H1 (cell line): ENCODE results near the gene CEP57. TPM values are rescaled to one million over a fixed set of nuclear protein-coding genes. Genes with fewer than 3 reads are reported as not detected.

ENCODE experiments used
- CTCF ChIP-seq, 3 experiments: IDR thresholded peaks; 1 replicate in 2 of 3; 2 replicates in 1 of 3; pipeline versions ENCODE4 v1.5.1 to v1.6.1; 2011; ENCODE audit warnings: low read length in 3 of 3, mild to moderate bottlenecking in 3 of 3, inconsistent platforms in 2 of 3, low read depth in 1 of 3, moderate library complexity in 1 of 3; ENCODE audit not compliant: insufficient read depth in 1 of 3; ENCODE audit errors: control extremely low read depth in 1 of 3
- EZH2 ChIP-seq: fragments of 200-600 bp; sonication (generic); IDR thresholded peaks from 2 replicates; pipeline ENCODE4 v1.7.1; 2012; ENCODE audit warnings: low read depth, mild to moderate bottlenecking, moderate library complexity, low read length, inconsistent platforms; ENCODE audit not compliant: severe bottlenecking
- KDM1A ChIP-seq: fragments of 200-600, 300-600 bp; sonication (generic); IDR thresholded peaks from 2 replicates; pipeline ENCODE4 v1.7.1; 2016; ENCODE audit warnings: mild to moderate bottlenecking, low read length, borderline replicate concordance
- KDM5A ChIP-seq: fragments of 200-600 bp; IDR thresholded peaks from 2 replicates; pipeline ENCODE4 v1.7.1; 2012; ENCODE audit warnings: mild to moderate bottlenecking, low read length, inconsistent platforms, mixed read lengths
- SIX5 ChIP-seq: IDR thresholded peaks from 2 replicates; pipeline ENCODE4 v1.6.1; 2011; ENCODE audit warnings: mild to moderate bottlenecking, low read depth, low read length
- SP2 ChIP-seq: IDR thresholded peaks from 2 replicates; pipeline ENCODE4 v1.6.1; 2012; ENCODE audit warnings: mild to moderate bottlenecking, low read length, inconsistent platforms
- SUZ12 ChIP-seq: fragments of 200-600 bp; sonication (generic); IDR thresholded peaks from 2 replicates; pipeline ENCODE4 v1.6.1; 2012; ENCODE audit warnings: mild to moderate bottlenecking, inconsistent platforms, low read length, moderate library complexity, mixed read lengths
- TAF1 ChIP-seq: IDR thresholded peaks from 2 replicates; pipeline ENCODE4 v1.6.1; 2011; ENCODE audit warnings: mild to moderate bottlenecking, low read depth, low read length
- TAF7 ChIP-seq: optimal IDR thresholded peaks from 2 replicates; pipeline ENCODE3; 2011; ENCODE audit warnings: low read depth, mild to moderate bottlenecking, inconsistent platforms, low read length, moderate library complexity, borderline replicate concordance
- ZNF274 ChIP-seq: IDR thresholded peaks from 2 replicates; pipeline ENCODE4 v1.7.0; 2012; ENCODE audit warnings: low read length, borderline replicate concordance; ENCODE audit errors: extremely low read depth
- polyA plus RNA-seq, 7 experiments: library from polyadenylated mRNA; depleted of rRNA in 3 of 7; stranded (reverse) in 5 of 7; unstranded in 2 of 7; fragments of >200 nt in 5 of 7; fragments of 200-250 nt in 2 of 7; gene quantifications; 1 replicate in 5 of 7; 2 replicates in 1 of 7; 4 replicates in 1 of 7; pipeline versions ENCODE4 v1.2.1 to v1.2.3, GENCODE V29; 2011 to 2013; ENCODE audit warnings: missing spikeins in 2 of 7, mixed read lengths in 2 of 7
- total RNA-seq: library from RNA; stranded (reverse); fragmentation: NEBNext Ultra II Directional; extraction: Animal tissue kit (Norgen Biotek cat#: 25700); gene quantifications from 2 replicates; pipeline ENCODE4 v1.2.1, GENCODE V29; 2021

CEP57 gene
- total and polyA plus RNA-seq, 2 of the 8 experiments (the other 6 are each of a cell fraction or from before 2014, with no cell fraction given): 26.3 to 72.7 TPM

DNA sequence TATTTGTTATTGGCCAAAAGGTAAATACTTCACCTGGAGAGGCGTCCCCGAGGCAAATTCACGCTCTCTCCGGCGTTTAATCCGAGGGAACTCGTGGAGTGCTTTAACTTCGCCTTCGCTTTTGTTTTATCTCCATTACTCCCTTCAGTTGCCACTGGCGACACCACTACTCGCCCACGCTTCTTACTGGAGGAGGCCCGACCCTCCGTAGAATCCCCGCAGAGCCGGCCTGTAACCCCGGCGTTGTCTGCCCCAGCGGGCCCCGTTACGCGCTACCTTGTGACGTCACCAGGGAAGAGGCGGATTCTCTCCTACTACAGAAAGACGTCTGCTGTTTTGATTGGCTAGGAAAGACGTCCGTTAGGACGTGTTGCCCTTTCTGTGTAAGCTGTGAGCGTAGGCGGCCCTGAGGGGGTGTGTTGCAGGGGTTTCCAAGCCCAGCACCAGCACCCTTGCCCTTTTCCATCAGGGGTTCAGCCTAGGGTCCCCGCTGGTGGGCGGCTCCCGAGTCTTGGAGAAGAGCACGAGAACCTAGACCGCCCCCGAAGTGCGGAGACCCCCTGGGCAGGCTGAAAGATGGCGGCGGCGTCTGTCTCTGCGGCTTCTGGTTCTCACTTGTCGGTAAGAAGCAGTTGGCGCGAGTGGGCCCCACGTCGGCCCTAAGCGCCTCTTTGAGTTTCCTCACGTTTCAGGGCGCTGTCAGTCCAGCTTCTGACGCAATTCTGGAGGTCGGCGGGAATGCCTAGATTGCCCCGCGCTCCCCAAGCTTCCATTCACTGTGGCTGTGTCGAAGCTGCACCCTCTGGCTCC is at the start of gene CEP57 (continued):
- TF ChIP-seq EZH2: no peak
- no peak; the same call in 1 of the 2 replicates for TF ChIP-seq KDM1A
- no peak; a peak in 1 of 4 replicates for TF ChIP-seq CTCF (IDR thresholded peaks at IDR 0.05; ENCODE audit: control extremely low read depth in 1 of 3, insufficient read depth in 1 of 3, low read depth in 1 of 3, low read length in 3 of 3)
- peak; percentile 56 for TF ChIP-seq SP2
- TF ChIP-seq TAF1: peak; percentile 71
- no peak for TF ChIP-seq TAF7
- TF ChIP-seq SUZ12: no peak
- TF ChIP-seq SIX5: no peak
- TF ChIP-seq KDM5A: 0 out of 2 replicates have a peak, but pooled peaks have one; percentile 4
- no peak for TF ChIP-seq ZNF274
